ENCODE data around the gene MAN2B2.
A peak's percentile ranks its signal among the peaks of the same experiment; 100 is the strongest.

MAN2B2 gene

GRCh38 chr4:6592804-6593563, 18.0 kb downstream of the MAN2B2 start:
- DNase-seq (ENCODE audit: insufficient read length, low spot score) (no peak), FAIRE-seq (no peak)

GRCh38 chr4:6594341-6594740, 19.4 kb downstream of the MAN2B2 start:
- DNase-seq (ENCODE audit: insufficient read length, low spot score) (no peak), FAIRE-seq (no peak)

GRCh38 chr4:6594826-6595355, 19.9 kb downstream of the MAN2B2 start:
- FAIRE-seq (no peak), DNase-seq (ENCODE audit: insufficient read length, low spot score) (no peak)

DNA sequence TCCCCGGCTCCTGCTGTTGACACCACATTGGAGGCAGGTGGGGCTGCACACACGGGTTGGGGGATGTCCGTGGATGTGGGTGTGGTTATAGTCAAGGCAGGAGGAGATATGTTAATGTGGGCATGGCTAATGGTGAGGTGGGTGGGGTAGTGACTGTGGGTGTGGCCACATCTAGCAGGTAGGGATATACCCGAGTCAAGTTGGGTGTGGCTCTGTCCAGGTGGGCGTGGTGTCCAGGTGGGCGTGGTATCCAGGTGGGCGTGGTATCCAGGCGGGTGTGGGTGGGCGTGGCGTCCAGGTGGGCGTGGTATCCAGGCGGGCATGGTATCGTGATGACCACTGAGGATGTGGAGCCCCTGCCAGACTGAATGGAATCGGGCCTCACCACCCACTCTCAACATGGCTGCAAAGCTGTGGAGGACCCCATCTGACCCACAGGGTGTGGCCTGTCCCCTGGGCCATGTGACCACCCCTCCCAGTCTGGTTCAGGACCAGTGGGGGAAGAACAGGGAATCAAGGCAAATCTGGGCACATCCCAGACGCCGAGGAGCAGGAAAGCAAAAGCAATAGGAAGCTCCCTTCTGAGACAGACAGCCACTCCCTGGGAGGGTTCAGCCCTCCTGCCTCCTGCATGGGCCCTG, 21.0 kb downstream of the MAN2B2 start:
- DNase-seq (ENCODE audit: insufficient read length, low spot score) (no peak), FAIRE-seq (peak; percentile 51)

GRCh38 chr4:6596948-6597347, 22.0 kb downstream of the MAN2B2 start:
- DNase-seq (ENCODE audit: insufficient read length, low spot score) (no peak), FAIRE-seq (no peak)

GRCh38 chr4:6598127-6598526, 23.1 kb downstream of the MAN2B2 start:
- DNase-seq (ENCODE audit: insufficient read length, low spot score): no peak
- FAIRE-seq: no peak

DNA sequence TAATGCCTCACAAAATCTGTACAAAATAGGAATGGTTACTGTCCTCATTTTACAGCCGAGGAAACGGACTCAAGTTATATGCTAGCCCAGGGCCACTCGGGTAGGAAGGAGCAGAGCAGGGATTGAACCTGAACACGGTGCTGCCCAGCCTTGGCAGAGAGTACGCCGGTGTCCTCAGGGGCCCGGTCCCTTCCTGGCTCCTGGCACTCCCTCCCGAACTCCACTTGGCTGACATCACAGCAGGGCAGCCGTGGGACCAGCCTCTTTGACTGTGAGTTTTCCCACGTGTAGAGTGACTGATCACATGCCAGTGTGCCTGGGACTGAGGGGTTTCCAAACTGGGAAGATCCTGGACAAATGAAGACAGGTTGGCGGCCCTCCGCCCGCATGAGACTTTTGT, 23.7 kb downstream of the MAN2B2 start:
- no peak for FAIRE-seq
- no peak for DNase-seq (ENCODE audit: insufficient read length, low spot score)

GRCh38 chr4:6601661-6602250, 26.8 kb downstream of the MAN2B2 start:
- FAIRE-seq (no peak), DNase-seq (ENCODE audit: insufficient read length, low spot score) (no peak)

DNA sequence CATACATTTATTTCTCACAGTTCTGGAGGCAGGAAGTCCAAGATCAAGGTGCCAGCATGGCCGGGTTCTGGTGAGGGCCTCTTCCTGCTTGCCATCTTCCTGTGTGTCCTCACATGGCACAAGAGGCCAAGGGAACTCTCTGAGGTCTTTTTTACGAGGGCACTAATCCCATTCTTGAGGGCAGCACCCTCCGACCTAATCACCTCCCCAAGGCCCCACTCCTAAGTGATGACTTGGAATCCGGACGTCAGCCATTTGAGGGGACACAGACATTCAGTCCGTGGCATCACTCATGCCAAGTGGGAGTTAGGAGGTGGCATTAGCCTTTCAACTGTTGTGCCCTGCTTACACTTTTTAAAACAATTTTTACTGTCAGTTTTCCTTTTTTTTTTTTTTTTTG, 27.3 kb downstream of the MAN2B2 start:
- DNase-seq (ENCODE audit: insufficient read length, low spot score) (no peak), FAIRE-seq (no peak)

DNA sequence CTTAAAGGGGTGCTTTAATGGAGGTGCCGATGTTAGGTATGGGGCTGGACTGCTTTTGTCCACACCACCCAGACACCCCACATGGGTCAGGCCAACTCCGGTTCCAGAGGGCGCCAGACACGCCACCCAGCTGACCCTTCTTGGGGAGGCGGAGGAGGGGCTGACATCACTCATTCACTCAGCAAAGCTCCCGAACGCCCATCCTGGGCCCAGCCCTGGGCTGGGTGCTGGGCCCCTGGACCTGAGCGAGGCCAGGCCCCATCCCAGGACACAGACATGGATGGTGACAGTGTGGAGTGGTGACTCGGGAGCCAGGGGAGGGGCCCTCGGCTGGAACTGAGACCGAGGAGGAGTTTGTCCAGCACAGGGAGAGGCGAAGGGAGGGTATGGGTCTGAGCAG, 28.1 kb downstream of the MAN2B2 start:
- DNase-seq (ENCODE audit: insufficient read length, low spot score): no peak
- no peak for FAIRE-seq

DNA sequence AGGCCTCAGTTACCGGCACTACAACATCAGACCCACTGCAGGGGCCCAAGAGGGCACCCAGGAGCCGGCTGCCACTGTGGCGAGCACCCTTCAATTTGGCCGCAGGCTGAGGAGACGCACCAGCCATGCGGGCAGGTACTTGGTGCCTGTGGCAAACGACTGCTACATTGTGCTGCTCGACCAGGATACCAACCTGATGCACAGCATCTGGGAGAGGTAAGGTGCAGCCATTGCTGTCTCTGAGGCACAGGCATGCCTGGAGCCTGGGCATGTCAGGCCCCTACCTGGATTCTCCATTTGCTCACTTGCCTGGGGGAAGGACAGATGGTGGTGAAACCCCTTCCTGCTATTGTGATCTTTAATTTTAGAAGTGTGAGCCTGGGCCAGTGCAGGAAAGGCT, 30.1 kb downstream of the MAN2B2 start:
- no peak for DNase-seq (ENCODE audit: insufficient read length, low spot score)
- FAIRE-seq: no peak

- FAIRE-seq: no peak
- no peak for DNase-seq (ENCODE audit: insufficient read length, low spot score)
Measured at GRCh38 chr4:6605605-6606004, 30.6 kb downstream of the MAN2B2 start.

DNA sequence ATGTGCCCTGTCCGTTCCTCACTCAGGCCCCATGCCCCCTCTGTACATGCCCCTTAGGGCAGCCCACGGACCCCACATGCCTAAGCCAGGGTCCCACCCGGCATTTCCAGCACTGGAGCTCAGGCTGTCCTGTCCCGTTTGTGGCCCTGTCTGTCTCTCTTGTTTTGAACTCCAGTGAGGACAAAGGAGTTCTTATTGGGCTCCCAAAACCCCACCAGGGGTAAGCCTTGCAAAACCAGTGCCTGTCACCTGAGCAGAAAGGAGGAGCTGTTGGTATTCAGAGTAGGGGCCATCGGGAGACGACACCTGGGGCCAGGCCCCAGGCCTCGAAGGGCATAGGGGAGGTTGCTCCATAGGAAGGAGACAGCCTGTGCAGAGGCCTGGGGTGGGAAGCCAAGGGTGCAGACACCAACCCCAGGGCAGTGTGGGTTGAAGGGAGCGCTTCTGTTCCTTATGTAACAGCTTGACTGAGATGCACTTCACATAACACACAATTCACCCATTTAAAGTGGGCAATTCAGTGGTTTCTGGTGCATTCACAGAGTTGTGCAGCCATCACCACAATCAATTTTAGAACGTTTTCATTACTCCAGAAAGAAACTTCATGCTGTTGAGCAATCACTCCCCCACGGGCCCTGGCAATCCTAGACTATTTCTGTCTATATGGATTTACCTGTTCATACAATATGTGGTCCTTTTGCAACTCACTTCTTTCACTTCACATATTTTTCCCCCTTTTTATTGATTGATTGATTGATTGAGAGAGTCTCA, 31.7 kb downstream of the MAN2B2 start:
- no peak for FAIRE-seq
- no peak for DNase-seq (ENCODE audit: insufficient read length, low spot score)

GRCh38 chr4:6607368-6608055, 32.5 kb downstream of the MAN2B2 start:
- no peak for FAIRE-seq
- DNase-seq (ENCODE audit: insufficient read length, low spot score): no peak

- FAIRE-seq: no peak
- no peak for DNase-seq (ENCODE audit: insufficient read length, low spot score)
Measured at GRCh38 chr4:6608758-6609414, 33.9 kb downstream of the MAN2B2 start.

- DNase-seq (ENCODE audit: insufficient read length, low spot score): no peak
- FAIRE-seq: no peak
Measured at GRCh38 chr4:6609415-6610079, 34.6 kb downstream of the MAN2B2 start.

- DNase-seq (ENCODE audit: insufficient read length, low spot score) (no peak), FAIRE-seq (no peak)
Measured at GRCh38 chr4:6610856-6611430, 36.0 kb downstream of the MAN2B2 start.

DNA sequence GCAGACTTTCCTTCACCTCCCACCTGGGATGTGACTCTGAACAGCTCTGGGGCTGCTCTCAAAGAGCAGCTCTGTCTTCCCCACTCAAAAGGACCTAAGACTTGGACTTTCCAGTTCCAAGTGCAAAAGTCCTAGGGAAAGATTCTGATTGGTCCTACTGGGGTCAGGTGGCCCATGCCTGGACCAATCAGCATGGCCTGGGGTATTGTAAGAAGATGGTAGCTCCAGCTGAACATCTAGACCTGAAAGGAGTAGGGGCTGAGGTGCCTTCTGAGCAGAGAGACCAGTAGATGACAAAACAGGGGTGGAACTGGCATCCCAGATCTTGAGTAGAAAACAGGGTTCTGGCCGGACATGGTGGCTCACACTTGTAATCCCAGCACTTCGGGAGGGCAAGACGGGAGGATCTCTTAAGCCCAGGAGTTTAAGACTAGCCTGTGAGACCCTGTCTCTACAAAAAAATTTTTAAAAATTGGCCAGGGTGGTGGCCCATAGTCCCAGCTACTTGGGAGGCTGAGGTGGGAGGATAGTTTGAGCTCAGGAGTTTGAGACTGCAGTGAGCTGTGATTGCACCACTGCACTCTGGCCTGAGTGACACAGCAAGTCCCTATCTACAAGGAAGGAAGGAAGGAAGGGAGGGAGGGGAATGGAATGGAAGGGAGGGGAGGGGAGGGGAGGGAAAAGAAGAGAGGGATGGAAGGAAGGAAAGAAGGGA, 38.1 kb downstream of the MAN2B2 start:
- FAIRE-seq (no peak), DNase-seq (ENCODE audit: insufficient read length, low spot score) (no peak)

Data from HTR-8/SVneo (cell line).